Astrocyte (in vitro differentiated cells and primary cell): ENCODE measurements around the gene NUTF2.

Experiments
- EZH2 ChIP-seq: IDR thresholded peaks from 2 replicates; pipeline ENCODE4 v1.6.1; 2012; ENCODE audit warnings: mild to moderate bottlenecking, low read length, inconsistent platforms; ENCODE audit not compliant: insufficient read depth
- TF ChIP-seq, protein P1 (sequence below): IDR thresholded peaks from 2 replicates; pipeline ENCODE4 v1.5.1; 2011; ENCODE audit warnings: low read depth, mild to moderate bottlenecking, inconsistent platforms, low read length, moderate library complexity; ENCODE audit not compliant: insufficient read depth

GRCh38 chr16:67807148-67807682, 39.5 kb upstream of the NUTF2 start:
- TF ChIP-seq, protein P1, sequence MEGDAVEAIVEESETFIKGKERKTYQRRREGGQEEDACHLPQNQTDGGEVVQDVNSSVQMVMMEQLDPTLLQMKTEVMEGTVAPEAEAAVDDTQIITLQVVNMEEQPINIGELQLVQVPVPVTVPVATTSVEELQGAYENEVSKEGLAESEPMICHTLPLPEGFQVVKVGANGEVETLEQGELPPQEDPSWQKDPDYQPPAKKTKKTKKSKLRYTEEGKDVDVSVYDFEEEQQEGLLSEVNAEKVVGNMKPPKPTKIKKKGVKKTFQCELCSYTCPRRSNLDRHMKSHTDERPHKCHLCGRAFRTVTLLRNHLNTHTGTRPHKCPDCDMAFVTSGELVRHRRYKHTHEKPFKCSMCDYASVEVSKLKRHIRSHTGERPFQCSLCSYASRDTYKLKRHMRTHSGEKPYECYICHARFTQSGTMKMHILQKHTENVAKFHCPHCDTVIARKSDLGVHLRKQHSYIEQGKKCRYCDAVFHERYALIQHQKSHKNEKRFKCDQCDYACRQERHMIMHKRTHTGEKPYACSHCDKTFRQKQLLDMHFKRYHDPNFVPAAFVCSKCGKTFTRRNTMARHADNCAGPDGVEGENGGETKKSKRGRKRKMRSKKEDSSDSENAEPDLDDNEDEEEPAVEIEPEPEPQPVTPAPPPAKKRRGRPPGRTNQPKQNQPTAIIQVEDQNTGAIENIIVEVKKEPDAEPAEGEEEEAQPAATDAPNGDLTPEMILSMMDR = no peak
- TF ChIP-seq EZH2 = no peak
